WTC11 (cell line): ENCODE data around the gene TSHZ1.

ENCODE experiments used
- CTCF ChIP-seq: fragments of 200-600 bp; IDR thresholded peaks from 2 replicates; pipeline ENCODE4 v1.8.0; 2022; ENCODE audit warnings: antibody characterized with exemption
- TF ChIP-seq, protein P1 (sequence below): fragments of 250-450 bp; sonication (Bioruptor Pico); IDR thresholded peaks from 2 replicates; pipeline ENCODE4 v2.1.2; 2022; ENCODE audit warnings: mild to moderate bottlenecking, moderate library complexity

DNA sequence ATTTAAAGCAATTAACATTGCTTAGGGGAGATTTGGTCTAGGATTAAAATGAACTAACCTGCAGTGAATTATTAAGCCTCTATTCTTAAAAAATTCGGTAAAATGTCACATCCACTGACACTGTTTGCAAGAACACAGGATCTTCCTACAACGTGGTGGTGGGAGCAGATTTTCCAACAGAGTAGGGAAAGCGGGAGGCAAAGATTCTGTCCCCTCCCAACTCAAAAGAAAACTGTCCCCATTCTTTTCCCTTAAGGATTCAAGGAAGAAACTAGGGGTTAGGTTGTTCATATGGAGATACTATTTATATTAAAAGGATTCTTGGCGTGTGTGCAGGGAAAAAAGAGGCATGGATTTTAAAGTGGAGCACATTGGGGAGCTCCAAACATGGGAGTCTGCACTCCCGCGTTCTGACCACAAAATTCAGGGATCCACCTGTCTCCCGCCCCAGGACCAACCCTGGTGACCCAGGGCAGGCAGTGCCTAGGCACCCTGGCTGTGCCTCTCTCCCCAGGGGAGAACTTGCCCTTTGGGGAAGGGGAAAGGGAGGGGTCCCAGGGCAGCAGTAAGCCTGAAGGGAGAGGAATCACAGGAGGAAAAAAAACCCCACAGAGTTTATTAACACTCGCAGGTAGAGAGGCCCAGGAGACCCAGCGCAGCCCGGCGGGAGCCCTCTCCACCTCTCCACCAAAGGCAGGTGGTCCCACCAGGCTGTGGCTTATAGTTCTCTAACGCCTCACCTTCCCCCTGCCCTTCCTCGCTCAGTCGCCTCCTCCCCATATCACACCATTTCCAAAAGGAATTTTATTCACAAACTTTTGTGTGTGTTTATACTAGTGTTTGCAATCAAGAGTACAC lies 3.9 kb upstream of the TSHZ1 start:
- no peak for TF ChIP-seq CTCF
- TF ChIP-seq, protein P1, sequence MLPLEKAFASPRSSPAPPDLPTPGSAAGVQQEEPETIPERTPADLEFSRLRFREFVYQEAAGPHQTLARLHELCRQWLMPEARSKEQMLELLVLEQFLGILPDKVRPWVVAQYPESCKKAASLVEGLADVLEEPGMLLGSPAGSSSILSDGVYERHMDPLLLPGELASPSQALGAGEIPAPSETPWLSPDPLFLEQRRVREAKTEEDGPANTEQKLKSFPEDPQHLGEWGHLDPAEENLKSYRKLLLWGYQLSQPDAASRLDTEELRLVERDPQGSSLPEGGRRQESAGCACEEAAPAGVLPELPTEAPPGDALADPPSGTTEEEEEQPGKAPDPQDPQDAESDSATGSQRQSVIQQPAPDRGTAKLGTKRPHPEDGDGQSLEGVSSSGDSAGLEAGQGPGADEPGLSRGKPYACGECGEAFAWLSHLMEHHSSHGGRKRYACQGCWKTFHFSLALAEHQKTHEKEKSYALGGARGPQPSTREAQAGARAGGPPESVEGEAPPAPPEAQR, result no peak
